Measurements from ENCODE around the gene CEBPG.

Gene CEBPG

DNA sequence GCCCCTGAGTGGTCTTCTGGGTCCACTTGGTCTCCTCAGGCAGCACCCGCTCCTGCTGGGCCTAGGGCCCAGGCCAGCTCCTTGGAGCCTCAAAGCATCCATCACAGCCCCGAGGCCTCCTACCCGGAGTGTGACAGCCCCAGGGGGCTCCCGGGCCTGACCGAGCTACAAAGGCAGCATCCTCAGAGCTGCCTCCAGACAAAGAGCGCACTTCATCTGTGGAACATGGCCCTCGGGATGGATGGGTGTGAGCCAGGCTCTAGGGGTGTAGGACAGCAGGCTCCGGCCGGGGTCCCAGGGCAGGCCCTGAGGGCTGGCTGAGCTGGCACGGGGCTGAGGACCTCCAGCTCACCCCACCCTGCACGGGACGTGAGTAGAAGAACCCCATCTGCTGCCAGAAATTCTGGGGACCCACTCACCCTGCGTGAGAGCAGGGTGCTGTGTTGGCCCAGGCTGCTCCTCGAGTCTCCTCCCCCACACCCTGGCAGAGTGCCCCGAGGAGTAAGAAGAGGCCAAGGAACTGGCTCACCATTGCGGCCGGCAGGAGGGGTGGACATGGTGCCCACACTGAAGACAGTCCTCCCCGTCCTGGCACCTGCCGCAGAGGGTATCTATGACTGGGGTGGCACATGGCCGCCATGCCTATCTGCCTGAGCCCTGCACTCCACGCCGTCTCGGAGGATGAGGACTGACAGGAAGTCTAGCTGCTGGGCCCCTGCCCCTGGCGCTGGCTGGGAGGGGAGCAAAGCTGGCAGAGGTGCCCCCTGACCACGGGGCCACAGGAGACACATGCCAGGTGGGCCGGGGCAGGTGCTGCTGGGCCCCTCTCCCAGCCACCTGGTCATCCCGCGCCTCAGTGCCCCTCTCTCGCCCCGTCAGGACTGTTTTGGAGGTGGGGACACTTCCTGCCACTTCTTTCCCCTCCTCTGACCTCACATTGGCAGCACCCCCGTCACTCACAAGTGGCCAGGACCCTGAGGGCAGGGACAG lies 22.3 kb downstream of the CEBPG start:
- no peak for DNase-seq (ENCODE audit: low read depth)

DNA sequence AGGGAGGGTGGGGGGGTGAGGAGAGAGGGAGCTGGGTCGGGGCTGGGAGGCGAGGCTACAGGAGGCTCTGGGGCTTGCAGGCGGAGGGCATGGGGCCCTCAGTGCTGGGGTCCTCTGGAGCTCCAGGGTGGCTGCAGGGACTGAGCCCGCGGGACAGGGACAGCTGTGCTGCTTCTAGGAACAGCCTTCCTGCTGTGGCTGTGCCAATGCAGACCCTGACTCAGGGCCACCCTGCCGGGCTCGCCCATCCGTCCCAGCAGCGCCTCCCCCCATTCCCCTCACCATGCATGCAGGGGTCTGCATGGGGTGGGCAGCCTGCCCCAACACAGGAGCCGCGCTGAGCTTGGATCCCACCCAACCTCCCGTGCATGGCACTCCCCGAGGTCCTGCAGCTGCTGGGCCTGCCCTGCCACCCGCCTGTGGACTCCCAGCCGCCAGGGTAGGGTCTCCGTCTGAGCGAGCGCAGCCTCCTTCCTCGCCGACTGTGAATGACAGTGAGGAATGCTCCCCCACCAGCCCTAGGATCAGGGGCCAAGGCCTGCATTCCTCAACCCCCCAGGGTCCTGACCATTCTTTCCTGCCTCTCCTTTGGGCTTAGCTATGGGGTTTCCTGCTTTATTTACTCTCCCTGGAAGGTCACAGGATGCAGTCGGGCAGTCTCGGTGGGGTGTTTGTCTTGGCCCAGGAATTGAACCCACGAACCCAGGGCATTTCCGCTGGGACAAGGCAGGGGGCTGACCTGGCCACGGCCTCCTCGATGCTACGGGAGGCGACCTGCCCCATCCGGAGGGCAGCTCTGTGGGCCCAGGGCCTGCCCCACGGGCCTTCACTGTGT lies 23.4 kb downstream of the CEBPG start:
- no peak for DNase-seq (ENCODE audit: low read depth)

DNA sequence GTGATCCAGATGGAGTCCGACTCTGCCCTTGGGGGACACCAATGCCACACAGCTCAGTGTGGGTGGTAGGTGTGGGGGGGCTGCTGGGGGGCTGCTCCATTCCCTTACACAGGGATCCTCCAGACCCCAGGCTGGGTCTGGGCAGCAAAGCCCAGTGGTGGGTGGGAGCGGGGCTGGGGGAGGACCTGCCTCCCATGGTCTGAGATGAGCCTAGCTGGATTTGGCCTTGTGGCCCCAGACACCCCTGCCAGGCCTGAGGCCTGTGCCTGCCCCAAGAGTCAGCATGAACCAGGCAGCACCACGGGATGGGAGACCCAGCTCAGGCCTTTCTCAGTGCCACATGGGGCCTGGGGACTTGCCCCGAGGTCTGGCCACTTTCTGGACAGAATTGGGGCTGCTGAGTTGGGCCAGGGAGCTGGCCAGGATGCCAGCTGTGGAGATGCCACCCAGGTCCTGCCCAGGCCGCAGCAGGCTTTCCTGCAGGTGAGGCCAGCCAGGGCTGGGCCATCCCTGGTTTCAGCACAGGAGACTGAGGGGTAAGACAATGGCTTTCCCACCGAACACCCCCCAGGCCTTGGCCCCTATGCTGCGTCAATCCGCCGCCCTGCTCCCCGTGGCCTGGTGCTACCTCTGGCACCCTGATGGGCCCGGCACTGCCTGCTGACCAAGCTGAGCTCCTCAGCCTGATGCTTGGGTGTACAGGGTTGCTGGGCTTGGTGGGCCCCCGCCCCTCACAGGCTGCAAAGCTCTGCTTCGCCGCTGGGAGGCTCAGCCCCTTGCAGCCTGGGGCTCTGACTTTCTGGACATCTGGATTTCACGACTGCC lies 24.2 kb downstream of the CEBPG start:
- DNase-seq (ENCODE audit: low read depth), result no peak

DNA sequence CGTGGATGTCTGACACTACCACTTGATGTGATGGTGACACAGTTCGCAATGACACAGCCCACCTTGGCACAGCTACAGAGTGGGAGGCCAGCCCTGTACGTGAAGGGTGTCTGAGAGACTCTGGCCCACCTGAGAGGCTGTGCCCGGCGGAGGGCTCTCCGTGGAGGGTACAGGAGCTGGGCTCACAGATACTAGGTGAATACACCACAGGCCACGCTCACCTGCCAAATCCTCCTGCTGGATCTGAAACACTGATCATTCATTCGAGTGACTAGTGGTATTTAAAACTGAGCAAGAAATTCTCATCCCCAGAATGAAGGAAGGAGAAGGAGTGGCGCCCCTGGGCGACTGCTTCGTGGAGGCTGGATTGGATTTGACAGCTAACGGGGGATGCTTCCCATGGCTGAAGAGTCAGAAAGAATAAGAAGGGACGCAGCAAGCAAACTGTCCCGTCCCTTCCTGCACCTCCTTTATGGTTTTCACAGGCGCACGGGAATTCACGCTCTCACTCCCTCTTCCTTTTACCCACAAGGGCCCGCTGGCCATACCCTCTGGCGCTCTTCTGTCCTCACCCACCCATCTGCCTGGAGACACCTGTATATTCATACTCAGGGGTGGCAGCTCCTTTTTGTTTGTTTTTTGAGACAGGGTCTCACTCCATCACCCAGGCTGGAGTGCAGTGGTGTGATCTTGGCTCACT lies 25.0 kb downstream of the CEBPG start:
- no peak for DNase-seq (ENCODE audit: low read depth)

DNA sequence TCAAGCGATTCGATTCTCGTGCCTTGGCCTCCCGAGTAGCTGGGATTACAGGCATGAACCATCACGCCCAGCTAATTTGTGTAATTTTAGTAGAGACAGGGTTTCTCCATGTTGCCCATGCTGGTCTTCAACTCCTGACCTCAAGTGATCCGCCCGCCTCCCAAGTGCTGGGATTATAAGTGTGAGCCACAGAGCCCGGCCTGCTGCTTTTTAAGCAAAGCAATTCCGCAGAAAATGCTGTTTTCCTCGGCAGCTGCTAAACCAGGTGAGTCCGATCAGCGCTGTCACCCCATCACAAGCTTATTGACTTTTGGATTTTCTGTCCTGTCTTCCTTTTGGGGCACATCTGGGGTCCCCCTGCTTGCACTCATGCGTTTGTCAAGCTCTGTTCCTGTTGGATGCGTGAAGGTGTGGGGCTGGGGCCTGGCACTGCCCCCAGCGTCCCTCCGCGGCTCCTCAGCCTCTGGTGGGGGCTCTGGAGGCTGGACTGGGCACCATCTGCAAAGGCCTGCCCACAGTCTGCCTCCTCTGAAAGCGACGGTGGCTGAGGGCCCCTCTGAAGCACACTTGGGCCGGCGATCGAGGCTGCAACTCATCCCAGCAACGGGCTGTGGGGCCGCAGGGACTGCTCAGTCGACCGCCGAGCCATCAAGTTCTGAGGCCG lies 25.7 kb downstream of the CEBPG start:
- no peak for DNase-seq (ENCODE audit: low read depth)

DNA sequence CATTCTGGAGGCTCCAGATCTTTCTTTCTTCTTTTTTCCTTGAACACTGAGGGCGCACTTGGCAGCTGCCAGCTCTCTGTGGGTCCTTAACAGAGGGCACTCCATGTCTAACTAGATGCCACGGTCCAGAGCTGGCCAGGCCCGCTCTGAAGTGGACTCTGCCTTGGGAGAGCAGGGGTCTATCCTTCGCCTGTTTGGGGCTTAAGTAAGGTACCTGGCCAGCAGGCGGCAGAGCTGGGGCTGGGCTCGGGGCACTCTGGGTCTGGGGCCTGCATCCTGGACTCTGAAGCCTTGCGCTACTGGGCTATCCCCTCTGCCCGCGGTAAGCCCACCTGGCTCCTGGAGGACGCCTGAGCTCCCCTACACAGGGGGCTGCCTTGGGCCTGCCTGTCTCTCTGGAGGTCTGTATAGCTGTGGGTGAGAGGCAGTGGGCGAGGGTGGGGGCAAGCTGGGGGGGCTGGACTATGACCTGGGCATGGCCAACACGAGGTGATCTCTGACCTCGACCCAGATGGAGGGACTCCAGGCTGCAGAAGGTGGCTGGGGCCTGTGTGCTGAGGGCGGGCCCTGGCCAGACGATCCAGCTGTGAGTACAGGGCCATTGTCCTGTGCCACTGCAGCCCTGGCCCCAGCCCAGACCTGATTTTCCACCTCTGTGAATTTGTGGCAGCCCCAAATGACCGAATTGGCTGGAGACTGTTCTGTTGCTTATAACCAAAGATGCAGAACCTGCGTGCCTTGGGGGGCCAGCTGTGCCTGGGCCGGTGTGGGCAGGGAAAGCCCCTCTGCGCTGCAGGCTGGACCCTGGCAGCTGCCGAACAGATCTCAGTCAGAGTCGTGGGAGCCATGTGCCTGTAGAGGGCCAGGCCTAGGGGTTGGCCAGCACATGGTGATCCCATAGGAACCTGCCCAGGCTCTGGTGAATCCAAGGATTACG lies 26.5 kb downstream of the CEBPG start:
- no peak for DNase-seq (ENCODE audit: low read depth)

DNA sequence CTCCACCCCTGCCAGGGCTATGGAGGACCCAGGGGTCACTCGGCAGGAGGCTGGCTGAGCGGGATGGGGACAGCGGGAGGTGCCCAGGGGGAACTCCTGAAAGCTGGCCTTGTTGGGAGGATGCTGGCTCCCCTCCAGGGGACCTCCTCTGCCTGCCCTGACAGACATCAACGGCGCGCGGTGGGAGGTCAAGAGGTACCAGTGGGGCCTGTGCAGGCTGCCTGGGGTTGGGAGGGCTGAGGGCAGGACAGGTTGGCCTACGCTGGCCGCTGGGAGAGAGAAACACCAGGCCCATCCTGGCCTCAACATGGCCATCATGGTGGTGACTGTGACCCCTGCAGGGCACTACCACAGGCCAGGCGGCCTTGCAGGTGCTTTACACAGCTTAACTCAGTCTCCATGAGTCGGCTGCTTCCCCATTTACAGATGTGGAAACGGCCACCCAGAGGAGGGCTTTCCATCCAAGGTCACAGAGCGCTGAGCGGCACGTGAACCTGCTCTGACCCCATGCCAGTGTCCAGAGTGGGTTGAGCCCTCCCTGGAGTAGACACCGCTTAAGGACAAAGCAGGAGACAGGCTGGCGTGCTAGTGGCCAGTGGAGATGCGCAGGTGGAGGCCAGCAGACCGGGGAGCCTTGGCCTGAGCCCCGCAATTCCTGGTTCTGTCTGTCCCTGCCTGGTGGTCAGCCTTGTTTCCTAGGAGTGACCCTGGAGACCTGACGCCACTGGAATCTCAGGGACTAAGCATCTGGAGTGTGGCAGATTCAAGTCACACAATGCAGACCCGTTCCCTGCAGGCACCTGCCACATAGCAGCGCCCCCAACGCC lies 27.6 kb downstream of the CEBPG start:
- no peak for DNase-seq (ENCODE audit: low read depth)

DNA sequence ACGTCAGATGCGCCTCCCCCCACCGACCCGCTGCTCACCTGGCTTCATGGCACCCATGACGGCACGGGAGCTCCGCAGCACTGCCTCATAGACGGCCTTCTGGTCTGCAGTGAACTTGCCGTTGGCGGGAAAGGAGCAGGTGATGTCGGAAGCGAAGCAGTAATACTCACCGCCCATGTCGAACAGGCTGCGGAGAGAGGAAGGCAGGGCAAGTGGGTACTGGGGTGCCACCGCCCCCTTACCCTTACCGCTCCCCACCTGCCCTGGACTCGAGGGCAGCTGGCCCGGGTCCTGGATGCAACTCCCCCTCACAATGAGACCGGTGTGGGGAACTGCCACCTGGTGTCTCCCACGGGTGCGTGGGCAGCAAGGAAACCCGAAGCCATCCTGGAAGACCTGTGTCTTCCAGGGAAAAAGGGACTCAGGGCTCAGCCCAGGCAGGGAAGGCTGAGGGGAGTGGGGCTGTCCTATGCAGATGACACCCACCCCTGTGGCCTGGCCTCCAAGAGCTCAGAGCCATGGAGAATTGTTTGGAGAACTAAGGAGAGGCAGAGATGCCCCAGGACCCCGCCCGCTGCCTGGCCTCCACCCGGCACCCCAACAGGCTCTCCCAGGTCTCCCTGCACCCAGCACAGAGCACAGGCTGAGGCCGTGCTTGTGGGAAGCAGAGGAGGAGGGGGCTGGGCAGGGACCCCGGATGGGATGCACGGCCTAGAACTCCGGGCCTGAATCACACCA lies 28.3 kb downstream of the CEBPG start:
- no peak for DNase-seq (ENCODE audit: low read depth)

DNA sequence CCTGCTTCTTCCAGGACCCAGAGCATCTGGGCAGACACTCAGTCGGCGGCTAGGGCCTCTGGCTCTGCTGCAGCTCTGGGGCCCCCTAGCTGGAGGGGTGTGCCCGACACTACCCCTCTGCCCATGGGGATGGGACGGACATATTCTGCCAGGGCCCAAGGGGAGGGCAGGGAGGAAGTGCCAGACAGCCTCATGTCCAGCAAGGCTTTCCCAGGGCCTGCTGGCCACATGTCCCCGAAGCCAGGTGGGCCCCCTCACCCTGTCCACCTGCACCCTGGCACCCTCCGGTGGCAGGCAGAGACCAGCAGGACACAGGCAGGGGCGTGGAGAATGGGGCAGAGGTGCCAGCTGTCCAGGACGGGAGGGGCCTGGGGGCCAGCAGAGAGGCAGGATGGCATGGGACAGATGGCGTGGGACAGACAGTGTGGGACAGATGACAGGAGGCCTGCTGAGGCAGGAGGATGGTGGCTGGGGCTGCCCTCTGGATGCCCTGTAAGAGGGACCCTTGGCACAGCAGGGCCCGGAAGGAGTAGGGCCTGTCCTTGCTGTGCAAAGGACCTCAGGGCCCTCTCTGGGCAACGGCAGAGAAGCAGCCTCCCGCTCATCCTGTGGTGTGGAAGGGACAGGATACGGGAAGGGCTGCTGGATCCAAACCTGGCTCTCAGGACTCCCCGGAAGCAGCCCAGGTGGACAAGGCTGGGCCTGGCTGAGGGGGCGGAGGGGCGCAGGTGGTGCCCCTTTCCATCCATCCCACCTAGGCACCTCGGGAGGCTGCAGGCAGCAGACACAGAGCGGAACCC lies 29.1 kb downstream of the CEBPG start:
- DNase-seq (ENCODE audit: low read depth), result no peak

DNA sequence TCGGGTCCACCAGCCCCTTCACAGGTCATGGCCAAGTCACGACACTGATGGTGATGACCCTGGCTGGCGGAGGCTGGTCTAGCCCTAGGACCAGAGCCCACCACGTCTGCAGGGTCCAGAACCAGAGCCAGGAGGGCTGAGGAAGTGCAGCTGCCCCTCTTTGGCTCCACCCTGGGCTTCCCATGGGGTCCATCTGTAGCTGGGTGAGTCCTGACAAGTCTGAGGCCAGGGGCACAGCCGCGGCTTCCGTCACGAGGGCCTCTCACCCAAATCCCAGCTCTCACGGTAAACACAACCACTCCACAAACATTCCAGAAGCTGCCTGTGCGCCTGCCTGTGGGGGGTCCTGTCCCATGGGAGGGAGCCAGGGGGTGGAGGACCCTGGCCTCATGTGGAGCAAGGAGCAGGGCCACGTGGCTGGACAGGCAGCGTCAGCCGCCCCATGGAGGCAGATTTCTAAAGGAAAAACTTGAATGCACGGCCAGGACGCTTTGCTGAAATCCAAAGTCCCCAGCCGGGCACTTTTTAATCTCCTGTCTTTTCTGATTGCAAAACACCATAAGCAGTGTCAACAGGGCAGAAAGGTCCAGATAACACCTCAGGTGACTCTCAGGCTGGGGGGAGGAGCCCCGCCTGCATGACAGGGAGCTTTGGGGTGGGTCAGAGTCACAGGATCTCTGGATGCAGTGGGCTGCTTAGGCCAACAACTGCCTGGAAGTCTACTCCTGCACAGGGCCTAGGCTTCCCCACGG lies 29.9 kb downstream of the CEBPG start:
- DNase-seq (ENCODE audit: low read depth), result no peak

DNA sequence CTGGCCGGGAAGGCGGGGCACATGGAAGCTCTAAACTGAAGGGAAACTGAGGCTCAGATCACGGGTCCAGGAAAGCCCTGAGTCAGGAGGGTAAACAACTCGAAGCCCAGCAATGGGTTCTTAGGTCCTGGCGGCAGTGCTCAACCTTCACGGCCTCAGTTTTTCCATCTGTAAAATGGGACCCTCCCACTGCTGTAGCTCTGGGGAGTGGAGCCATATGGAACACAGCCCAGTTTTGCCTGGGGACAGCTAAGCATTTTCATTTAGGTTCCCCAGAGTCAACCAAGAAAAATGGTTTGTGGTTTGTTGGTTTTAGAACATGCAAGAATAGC lies 30.4 kb downstream of the CEBPG start:
- no peak for DNase-seq (ENCODE audit: low read depth)

DNA sequence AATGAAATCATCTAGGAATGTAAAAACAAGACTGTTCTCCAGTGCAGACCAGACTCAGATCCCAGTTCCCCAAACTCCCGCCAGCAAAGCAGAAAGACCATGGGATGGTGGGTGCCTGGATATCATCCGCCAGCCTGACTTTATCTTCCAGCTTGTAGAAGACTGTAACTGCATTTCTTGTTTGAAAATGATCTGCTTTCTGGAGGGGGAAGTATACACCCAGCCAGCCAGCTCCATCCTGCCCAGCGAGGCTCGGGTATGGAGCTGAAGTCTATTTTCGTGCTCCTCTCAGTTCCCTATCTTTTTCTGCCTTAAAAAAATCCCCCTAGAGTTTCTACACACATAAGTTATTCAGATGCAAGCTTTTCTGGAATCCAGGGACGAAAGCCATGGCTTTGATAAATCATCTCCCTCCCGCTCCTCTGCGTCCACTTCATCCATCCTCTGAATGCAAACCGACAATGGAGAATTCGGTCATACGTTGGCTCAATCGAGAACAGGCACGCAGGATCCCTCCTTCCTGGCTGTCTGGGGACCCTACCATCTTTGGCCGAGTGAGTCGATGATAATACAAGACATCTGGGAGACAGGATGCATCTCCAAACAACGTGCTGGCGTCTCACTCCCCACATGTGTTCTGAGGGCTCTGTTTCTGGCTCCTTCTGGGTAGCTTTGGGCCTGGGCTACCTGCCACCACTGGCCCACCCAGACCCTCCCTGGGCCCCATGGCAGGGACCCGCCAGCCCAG lies 31.2 kb downstream of the CEBPG start:
- DNase-seq (ENCODE audit: low read depth), result no peak

DNA sequence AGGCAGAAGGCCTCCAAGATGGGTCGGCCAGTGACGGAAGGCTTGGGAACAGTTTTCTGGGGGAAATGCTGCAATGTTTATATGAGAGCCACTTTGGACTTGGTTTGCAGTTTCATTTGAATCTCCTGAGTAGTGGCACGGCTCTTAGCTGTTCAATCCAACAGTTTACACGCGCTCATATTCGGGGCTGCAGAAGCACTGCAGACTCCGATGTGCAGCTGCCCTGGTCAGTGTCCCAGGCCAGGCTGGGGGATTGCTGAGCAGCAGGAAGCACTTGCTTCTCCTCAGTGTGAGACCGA lies 31.7 kb downstream of the CEBPG start:
- no peak for DNase-seq (ENCODE audit: low read depth)

DNA sequence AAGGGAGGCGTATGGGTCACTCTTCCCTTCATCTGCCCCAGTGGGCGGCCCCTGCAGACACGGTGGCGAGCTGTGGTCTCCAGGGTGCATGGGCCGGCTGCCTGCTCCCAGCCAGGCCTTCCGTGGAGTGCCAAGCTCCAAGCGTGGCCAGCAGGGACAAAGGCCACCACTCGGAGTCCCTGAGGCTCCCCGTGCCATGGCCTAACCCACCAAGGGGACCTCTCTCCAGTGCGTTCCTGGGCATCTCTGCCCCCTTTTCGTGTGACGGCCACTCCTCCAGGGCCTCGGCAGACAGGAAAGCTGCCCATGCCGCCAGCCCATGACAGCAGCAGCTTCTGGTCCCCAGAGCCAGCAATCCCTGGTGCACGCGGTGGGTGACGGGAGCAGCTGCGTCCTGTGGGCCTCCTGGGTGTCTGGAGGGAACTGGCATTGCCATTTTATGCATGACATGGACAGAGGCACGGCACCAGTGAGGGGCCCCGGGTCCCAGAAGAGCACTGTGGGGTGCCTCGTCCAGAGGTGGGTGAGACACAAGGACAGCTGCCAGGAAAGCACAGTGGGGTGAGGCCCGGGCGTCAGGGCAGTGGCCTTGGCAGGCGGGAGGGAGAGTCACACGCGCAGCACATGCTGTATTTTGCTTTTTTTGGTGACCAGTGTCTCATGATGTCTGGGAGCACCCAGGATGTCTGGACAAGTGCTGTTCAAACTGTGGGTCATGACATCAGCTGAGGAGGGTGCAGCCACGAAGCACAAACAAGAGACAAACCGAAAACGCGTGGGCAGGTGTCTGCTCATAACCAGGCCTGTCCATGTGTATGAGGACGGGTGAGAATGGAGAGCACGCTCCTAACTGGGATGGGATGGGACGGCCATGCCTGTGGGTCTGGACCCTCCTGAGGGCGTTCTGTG lies 32.3 kb downstream of the CEBPG start:
- DNase-seq (ENCODE audit: low read depth), result no peak

DNA sequence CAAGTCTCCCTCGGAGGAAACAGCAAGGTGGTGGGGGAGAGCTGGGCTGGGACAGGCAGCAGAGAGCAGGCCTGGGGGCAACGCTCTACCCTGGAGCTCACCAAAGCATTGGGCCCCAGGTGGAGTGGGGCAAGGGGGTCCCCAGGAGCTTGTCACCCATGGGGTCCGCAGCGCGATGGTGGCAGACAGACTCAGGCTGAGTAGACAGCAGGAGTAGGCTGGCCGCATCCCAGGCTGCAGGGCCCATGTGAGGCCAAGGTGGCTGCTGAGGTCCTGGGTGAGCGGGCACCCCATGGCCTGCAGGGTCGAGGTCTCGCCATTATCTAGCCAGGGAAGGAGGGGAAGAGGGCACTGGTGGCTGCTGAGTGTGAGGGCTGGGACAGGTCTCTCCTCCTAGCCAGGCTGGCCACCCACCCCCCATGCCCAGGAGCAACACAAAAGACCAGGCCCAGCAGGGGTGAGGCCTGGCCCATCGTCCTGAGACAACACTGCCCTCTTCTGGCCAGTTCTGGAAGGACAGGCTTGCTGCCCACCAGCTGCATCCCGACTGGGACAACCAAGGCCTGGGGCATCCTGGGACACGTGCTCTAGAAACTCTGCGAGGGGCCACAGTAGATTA lies 33.1 kb downstream of the CEBPG start:
- peak; percentile 32 for DNase-seq (ENCODE audit: low read depth)

All from fibroblast of the conjunctiva (primary cell).